BLaER1 treated with 17β-estradiol and CSF1 and Interleukin-3, amounts not matched to agents 10 nM and 100 nM (cell line): ENCODE results near the gene MARCHF11.

Source experiments
- H3K27ac ChIP-seq, 11 experiments: shearing (Covaris generic); formaldehyde crosslinking; 2 replicates each; pipeline ENCODE4 v1.8.1; 2022
- H3K27me3 ChIP-seq, 11 experiments: shearing (Covaris generic); formaldehyde crosslinking; 2 replicates each; pipeline ENCODE4 v1.8.1; 2022
- H3K36me3 ChIP-seq, 11 experiments: shearing (Covaris generic); formaldehyde crosslinking; 2 replicates each; pipeline ENCODE4 v1.8.1; 2022
- H3K4me1 ChIP-seq, 10 experiments: shearing (Covaris generic); formaldehyde crosslinking; 2 replicates each; pipeline ENCODE4 v1.8.1; 2022
- H3K4me2 ChIP-seq, 11 experiments: shearing (Covaris generic); formaldehyde crosslinking; 2 replicates each; pipeline ENCODE4 v1.8.1; 2022
- H3K4me3 ChIP-seq, 10 experiments: shearing (Covaris generic); formaldehyde crosslinking; 2 replicates each; pipeline ENCODE4 v1.8.1; 2022
- H3K9ac ChIP-seq, 11 experiments: shearing (Covaris generic); formaldehyde crosslinking; 2 replicates each; pipeline ENCODE4 v1.8.1; 2022
- H3K9me3 ChIP-seq, 11 experiments: shearing (Covaris generic); formaldehyde crosslinking; replicated peaks in 1 of 11; 2 replicates each; pipeline ENCODE4 v1.8.1; 2022
- H4K20me1 ChIP-seq, 11 experiments: shearing (Covaris generic); formaldehyde crosslinking; 2 replicates each; pipeline ENCODE4 v1.8.1; 2022
- Cebpa-rat ChIP-seq, 11 experiments: shearing (Covaris generic); IDR thresholded peaks; 2 replicates each; pipeline ENCODE4 v1.8.1; 2022

MARCHF11 gene

DNA sequence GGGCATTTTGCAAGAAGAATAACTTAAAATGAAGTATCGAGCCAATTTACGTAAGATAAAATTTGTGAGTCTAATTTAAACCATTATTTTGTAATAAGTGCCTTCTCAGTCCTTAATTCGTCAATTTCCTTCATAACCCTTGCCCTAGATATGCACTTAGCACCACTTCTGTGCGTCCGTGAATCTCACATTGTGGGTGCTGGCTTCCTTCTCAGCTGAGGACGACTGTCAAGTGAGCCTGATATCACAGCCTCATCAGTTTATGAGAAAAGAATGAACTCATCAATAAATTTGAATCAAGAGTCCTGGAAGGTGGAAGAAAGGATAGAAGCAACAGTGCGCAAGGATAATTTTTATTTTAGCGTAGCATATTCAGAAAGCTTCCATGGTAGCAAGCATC lies 64.5 kb downstream of the MARCHF11 start:
- Histone ChIP-seq H3K9me3 (peaks cover 9 to 20% (median 14%) of the 10 kb centered on the region in 11 experiments), H3K27me3 (no peaks in the 10 kb centered on the region), H3K9ac (no peak overlapping the region), H3K4me1 (peaks cover 0 to 11% (median 0%) of the 10 kb centered on the region in 10 experiments; a peak in 2 of 20 replicates), H3K4me3 (no peak overlapping the region), H3K27ac (no peak overlapping the region), H3K36me3 (no peaks in the 10 kb centered on the region), H4K20me1 (no peaks in the 10 kb centered on the region), H3K4me2 (no peak overlapping the region)
- no peak for TF ChIP-seq Cebpa-rat (IDR thresholded peaks at IDR 0.05)

DNA sequence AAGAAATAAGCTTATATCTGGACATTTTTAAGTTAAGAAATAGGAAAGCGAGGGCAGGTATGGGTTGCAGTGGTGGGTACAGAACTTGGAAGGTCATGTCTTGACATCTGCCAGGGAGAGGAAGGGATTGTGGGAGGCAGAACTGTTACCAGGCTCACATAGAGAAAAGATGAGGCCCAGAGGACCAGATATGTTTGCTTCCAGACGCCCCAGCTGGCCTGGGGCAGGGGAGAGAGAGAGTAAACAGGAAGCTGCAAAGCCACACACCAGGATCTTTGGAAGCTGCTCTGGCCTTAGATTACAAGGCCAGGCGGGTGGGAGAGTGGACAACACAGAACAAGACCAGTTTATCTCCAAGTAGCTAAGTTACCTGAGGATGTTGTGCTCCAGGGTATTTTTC lies 71.2 kb downstream of the MARCHF11 start:
- H3K27me3 ChIP-seq = no peaks in the 10 kb centered on the region
- peaks cover 0 to 11% (median 0%) of the 10 kb centered on the region in 10 experiments; a peak in 2 of 20 replicates for H3K4me1 ChIP-seq
- TF ChIP-seq Cebpa-rat (IDR thresholded peaks at IDR 0.05) = no peak
- H3K36me3 ChIP-seq = no peaks in the 10 kb centered on the region
- H3K27ac ChIP-seq = no peak overlapping the region
- H3K9me3 ChIP-seq = peaks cover 10 to 37% (median 18%) of the 10 kb centered on the region in 11 experiments
- H3K9ac ChIP-seq = no peak overlapping the region
- no peak overlapping the region for H3K4me2 ChIP-seq
- no peak overlapping the region for H3K4me3 ChIP-seq
- no peaks in the 10 kb centered on the region for H4K20me1 ChIP-seq

DNA sequence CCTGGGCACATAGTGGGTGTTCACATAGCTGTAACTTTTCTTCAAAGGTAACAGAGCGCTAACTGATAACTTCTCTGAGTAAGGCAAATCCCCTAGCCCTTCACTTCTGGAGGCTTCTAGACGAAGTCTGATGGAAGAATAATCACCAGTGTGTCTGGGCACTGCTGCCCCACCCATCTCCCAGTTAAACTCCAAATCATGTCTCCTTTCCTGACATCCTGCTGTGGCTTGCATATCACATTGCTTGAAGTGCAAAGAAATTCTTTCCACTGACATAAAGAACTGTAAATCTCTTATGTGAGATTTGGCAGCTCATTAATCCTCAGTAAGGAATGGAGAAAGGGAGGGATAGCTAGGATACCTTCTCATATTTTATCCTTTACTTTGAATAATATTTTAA lies 74.6 kb downstream of the MARCHF11 start:
- H3K4me3 ChIP-seq = no peak overlapping the region
- H3K4me2 ChIP-seq = no peak overlapping the region
- 0 out of 20 replicates have a peak, but pooled peaks cover 0 to 4% (median 0%) of the 10 kb centered on the region in 10 experiments for H3K4me1 ChIP-seq
- no peaks in the 10 kb centered on the region for H3K27me3 ChIP-seq
- TF ChIP-seq Cebpa-rat (IDR thresholded peaks at IDR 0.05) = no peak
- no peak overlapping the region for H3K9ac ChIP-seq
- H4K20me1 ChIP-seq = no peaks in the 10 kb centered on the region
- no peak overlapping the region for H3K27ac ChIP-seq
- H3K9me3 ChIP-seq = peaks cover 4 to 39% (median 17%) of the 10 kb centered on the region in 11 experiments; a peak in 17 of 22 replicates
- H3K36me3 ChIP-seq = no peaks in the 10 kb centered on the region

DNA sequence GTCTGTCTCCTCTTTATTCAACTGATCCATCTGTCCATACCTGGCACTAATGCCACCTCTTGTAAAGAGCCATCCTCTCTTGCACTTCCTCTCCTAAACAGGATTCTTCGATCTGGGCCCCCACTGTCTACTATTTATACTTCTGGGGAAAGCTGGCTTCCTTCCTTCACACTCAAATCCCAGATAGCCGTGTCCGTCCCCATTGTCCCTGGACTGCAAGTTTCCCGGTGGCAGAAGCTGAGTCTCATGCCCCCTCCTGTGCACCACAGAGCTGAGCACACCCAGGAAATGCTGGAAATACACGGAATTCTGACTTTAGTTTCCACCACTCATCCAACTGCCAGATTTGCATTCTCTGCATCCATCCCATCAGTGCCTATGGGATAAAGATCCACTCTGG lies 84.0 kb downstream of the MARCHF11 start:
- Histone ChIP-seq H4K20me1 (no peaks in the 10 kb centered on the region), H3K4me3 (no peak overlapping the region), H3K27ac (no peak overlapping the region), H3K9ac (no peak overlapping the region), H3K27me3 (no peaks in the 10 kb centered on the region), H3K36me3 (no peaks in the 10 kb centered on the region), H3K4me2 (no peak overlapping the region), H3K9me3 (no peaks in the 10 kb centered on the region), H3K4me1 (no peaks in the 10 kb centered on the region)
- no peak for TF ChIP-seq Cebpa-rat (IDR thresholded peaks at IDR 0.05)

DNA sequence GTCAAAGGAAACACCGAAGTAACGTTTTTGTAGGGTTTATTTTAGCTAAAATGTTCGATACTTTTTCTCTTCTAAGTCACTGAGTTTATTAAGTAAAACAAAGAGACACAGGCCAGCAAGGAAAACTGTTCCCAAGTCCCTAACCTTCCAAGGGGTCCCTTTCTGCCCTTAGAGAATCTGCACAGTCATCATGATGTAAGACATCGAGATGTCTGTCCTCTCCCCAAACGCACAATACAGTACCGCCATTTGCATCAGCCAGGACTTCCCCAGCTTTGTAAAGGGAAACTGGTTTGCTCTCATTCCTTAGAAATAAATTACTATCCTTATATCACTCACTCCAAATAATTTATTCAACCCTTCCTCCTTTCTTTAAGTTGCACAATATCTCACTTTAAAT lies 89.3 kb downstream of the MARCHF11 start:
- no peak for TF ChIP-seq Cebpa-rat (IDR thresholded peaks at IDR 0.05)

DNA sequence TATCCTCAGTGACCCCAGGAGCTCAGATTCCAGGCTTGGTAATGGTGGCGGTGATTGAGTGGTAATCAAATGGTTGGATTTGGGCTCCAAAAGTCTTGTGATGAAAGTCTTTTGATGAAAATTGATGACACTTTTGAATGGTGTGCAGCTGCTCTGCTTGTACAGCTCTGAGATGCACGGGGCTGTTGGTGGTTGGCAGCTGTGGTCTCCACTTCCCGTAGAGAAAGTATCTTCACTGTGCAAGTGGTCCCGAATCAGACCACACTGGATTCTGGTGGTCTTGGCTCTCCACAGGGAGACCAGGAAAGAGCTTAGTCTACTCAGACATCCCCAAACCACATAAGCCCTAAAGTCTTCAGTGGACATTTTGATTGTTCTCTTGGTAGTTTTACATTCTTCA lies 96.6 kb downstream of the MARCHF11 start:
- Histone ChIP-seq H4K20me1 (no peaks in the 10 kb centered on the region), H3K4me2 (no peak overlapping the region; a peak in 1 of 22 replicates), H3K4me3 (no peak overlapping the region), H3K9me3 (no peaks in the 10 kb centered on the region), H3K4me1 (peaks cover 0 to 4% (median 0%) of the 10 kb centered on the region in 10 experiments; a peak in 1 of 20 replicates), H3K9ac (no peak overlapping the region), H3K27ac (no peak overlapping the region), H3K36me3 (no peaks in the 10 kb centered on the region), H3K27me3 (no peaks in the 10 kb centered on the region)
- TF ChIP-seq Cebpa-rat (IDR thresholded peaks at IDR 0.05) = no peak

More for the DNA sequence above, 89.3 kb downstream of the MARCHF11 start:
- no peaks in the 10 kb centered on the region for H3K9me3 ChIP-seq
- no peaks in the 10 kb centered on the region for H4K20me1 ChIP-seq
- H3K4me3 ChIP-seq = no peak overlapping the region
- H3K4me1 ChIP-seq = no peaks in the 10 kb centered on the region
- H3K36me3 ChIP-seq = no peaks in the 10 kb centered on the region
- H3K27me3 ChIP-seq = no peaks in the 10 kb centered on the region
- H3K27ac ChIP-seq = no peak overlapping the region
- no peak overlapping the region for H3K4me2 ChIP-seq
- no peak overlapping the region for H3K9ac ChIP-seq

DNA sequence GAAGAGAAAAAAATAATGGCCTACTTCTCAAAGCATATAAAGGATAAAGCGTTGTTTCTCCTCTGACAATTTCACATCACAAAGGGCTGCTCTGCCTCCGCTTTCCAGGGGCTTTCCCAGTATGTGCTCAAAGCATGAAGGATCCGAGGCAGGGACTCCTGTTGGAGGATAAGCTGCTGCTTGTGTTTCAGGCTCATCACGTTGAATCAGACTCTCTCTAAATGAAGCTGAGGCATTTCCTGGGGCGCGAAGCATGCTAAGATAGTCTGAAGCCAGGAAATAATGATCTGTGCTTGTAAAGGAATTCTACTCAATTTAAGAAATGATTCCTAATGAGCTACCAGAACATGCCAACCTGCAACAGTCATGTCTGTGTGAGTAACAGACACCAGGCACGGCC lies 97.5 kb downstream of the MARCHF11 start:
- H3K4me3 ChIP-seq = no peak overlapping the region
- no peaks in the 10 kb centered on the region for H3K9me3 ChIP-seq
- H3K27ac ChIP-seq = no peak overlapping the region
- no peak for TF ChIP-seq Cebpa-rat (IDR thresholded peaks at IDR 0.05)
- H3K4me1 ChIP-seq = peaks cover 0 to 4% (median 0%) of the 10 kb centered on the region in 10 experiments; a peak in 1 of 20 replicates
- H3K9ac ChIP-seq = no peak overlapping the region
- H3K27me3 ChIP-seq = no peaks in the 10 kb centered on the region
- H3K4me2 ChIP-seq = no peak overlapping the region
- no peaks in the 10 kb centered on the region for H4K20me1 ChIP-seq
- no peaks in the 10 kb centered on the region for H3K36me3 ChIP-seq

DNA sequence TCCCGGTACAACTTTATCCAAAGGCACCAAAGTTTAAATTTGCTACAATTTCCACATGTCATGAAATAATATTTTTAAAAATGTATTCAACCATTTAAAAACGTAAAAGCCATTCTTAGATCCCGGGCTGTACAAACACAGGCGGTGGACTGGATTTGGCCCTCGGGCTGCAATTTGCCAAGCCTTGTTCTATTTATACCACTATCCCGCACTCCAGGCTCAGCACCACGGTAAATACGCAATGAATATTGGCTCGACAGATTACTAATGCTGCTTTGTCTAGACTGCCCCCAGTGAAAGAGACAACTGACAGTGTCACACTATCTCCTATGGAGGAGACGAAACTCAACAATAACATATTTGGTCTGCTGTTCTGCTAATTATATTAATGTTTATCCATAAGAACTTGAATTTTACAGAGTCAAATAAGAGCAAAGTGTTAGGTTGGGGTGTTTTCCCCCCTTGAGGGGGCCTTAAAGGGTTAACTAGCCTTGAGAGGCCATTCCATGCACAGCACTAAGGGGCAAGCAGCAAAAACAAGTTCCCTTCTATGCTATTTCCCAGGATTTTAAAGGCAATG lies 98.1 kb downstream of the MARCHF11 start:
- no peaks in the 10 kb centered on the region for H4K20me1 ChIP-seq
- peaks cover 0 to 4% (median 0%) of the 10 kb centered on the region in 10 experiments; a peak in 1 of 20 replicates for H3K4me1 ChIP-seq
- H3K27ac ChIP-seq = no peak overlapping the region
- H3K9ac ChIP-seq = no peak overlapping the region
- no peak for TF ChIP-seq Cebpa-rat (IDR thresholded peaks at IDR 0.05)
- H3K4me2 ChIP-seq = no peak overlapping the region
- no peaks in the 10 kb centered on the region for H3K27me3 ChIP-seq
- H3K36me3 ChIP-seq = no peaks in the 10 kb centered on the region
- H3K4me3 ChIP-seq = no peak overlapping the region
- no peaks in the 10 kb centered on the region for H3K9me3 ChIP-seq

DNA sequence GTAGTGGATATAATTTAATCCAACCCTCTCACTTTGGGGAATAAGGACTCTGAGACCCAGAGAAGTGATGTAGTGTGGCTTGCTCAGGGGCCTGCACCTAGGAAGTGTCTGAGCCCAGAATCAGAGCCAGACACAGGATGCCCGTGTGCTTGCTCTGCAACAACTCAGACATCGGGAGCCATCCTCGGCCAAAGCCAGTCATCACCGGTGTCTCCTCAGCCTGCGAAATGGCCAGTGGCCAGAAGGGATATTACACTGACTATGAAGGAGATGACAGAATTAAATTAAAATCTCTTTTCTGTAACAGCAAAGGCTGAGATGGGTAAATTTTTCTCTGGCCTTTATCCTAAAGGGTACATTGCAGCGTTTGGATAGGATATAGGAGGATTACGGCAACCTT lies 102.9 kb downstream of the MARCHF11 start:
- Histone ChIP-seq H3K4me2 (no peak overlapping the region), H3K9ac (no peak overlapping the region), H3K4me3 (no peak overlapping the region), H3K9me3 (no peaks in the 10 kb centered on the region), H3K36me3 (no peaks in the 10 kb centered on the region), H4K20me1 (no peaks in the 10 kb centered on the region), H3K27me3 (no peaks in the 10 kb centered on the region), H3K4me1 (0 out of 20 replicates have a peak, but pooled peaks cover 0 to 3% (median 0%) of the 10 kb centered on the region in 10 experiments), H3K27ac (no peak overlapping the region)
- no peak for TF ChIP-seq Cebpa-rat (IDR thresholded peaks at IDR 0.05)

DNA sequence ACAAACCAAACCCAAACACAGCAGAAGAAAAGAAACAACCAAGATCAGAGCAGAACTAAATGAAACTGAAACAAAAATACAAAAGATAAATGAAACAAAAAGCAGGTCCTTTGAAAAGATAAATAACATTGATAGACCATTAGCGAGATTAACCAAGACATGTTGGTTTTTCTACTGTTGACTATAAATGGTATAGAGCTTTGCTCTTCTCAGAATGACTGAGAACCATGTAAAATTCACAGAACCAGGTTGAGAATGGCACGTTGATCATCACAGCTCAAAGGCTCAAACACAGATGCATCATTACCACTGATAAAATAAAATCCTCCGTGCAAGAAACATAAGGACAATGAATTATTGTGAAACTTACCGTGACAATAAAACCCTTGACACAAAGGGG lies 105.2 kb downstream of the MARCHF11 start:
- no peak overlapping the region for H3K4me3 ChIP-seq
- H4K20me1 ChIP-seq = no peaks in the 10 kb centered on the region
- no peak overlapping the region for H3K27ac ChIP-seq
- TF ChIP-seq Cebpa-rat (IDR thresholded peaks at IDR 0.05) = no peak
- H3K9me3 ChIP-seq = no peaks in the 10 kb centered on the region
- H3K4me2 ChIP-seq = 0 out of 22 replicates have a peak overlapping the region, but pooled peaks of 1 of the 11 experiments have one; percentile 10
- H3K9ac ChIP-seq = no peak overlapping the region
- H3K4me1 ChIP-seq = 0 out of 20 replicates have a peak, but pooled peaks cover 0 to 3% (median 0%) of the 10 kb centered on the region in 10 experiments
- H3K36me3 ChIP-seq = no peaks in the 10 kb centered on the region
- no peaks in the 10 kb centered on the region for H3K27me3 ChIP-seq
